Activated T-cell treated with anti-CD3 and anti-CD28 coated beads for 1 hour (primary cell): ENCODE measurements around the gene COMMD4.
"Not testable (repeated sequence)": the region's sequence is repeated elsewhere in the genome, so short reads cannot be mapped to it uniquely, and the experiment has no call there.

Experiments used
- DNase-seq: peaks from one replicate; pipeline ENCODE4 v3.0.0-alpha.2; 2020; ENCODE audit warnings: low read depth

The COMMD4 gene

DNA sequence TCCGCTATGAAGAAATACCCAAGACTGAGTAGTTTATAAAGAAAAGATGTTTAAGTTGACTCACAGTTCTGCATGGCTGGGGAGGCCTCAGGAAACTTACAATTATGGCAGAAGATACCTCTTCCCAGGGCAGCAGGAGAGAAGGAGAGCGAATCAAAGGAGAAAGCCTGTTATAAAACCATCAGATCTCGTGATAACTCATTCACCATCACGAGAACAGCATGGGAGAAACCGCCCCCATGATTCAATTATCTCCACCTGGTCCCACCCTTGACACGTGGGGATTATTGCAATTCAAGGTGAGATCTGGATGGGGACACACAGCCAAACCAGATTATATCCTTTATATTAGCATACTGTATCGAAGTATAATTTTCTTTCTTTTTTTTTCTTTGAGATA is 3.8 kb upstream of the COMMD4 start:
- not testable (repeated sequence) for DNase-seq

DNA sequence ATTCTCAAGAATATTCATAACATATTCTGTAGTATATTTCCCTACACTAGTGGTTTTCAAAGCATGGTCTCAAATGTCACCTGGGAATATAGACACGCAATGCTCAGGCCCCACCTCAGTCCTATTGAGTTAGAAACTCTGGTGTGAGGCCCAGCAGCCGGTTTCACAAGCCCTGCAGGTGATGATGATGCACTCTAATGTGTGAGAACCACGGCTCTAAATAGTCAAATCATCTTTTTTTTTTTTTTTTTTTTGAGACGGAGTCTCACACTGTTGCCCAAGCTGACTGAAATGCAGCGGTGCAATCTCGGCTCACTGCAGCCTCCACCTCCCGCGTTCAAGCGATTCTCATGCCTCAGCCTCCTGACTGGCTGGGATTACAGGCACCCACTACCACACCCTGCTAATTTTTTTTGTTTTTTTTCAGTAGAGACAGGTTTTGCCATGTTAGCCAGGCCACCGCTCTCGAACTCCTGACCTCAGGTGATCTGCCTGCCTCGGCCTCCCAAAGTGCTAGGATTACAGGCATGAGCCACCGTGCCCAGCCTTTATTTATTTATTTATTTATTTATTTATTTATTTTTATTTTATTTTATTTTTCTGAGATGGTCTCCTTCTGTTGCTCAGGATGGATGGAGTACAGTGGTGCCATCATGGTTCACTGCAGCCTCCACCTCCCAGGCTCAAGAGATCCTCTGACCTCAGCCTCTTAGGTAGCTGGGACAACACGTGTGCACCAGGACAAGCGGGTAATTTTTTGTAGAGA is 2.0 kb upstream of the COMMD4 start:
- not testable (repeated sequence) for DNase-seq

DNA sequence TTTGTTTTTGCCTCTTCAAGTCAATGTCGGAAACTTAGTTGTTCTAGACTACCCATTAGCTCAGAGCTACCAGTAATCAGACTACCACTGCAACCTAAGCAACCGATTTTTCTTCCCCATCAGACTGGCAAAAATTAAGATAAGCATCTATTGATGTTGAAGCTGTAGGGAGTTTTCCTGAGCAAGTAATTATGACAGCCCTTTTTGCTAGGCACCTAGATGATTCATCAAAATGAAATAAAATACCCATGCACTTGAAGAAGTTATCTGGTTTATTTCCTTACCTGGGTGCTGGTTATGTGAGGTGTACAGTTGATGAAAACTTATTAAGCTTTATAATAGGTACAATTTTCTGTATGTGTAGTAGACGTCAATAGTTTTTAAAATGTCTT is 554 bp upstream of the COMMD4 start:
- DNase-seq: no peak

DNA sequence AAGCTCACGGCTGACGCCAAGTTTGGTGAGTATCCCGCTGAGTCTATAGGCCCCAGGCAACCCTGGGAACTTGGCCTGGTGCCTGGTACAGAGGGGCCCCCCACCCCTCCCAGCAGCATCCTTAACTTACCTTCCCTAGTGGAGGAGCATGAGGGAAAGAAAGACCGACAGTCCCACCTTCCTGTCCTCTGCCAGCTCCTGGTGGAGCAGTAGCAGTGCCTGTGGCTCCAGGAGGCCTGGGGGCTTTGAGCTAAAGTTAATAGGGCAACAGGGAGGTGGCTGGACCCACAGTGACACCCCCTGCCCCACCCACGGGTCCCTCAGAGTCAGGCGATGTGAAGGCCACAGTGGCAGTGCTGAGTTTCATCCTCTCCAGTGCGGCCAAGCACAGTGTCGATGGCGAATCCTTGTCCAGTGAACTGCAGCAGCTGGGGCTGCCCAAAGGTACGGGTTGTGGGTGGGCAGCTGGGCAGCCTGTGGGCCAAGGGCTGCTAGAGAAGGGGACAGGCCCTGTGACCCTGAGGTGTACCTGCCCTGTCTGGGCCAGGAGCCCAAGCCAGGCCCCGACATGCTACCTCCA is 2.9 kb downstream of the COMMD4 start:
- no peak for DNase-seq

DNA sequence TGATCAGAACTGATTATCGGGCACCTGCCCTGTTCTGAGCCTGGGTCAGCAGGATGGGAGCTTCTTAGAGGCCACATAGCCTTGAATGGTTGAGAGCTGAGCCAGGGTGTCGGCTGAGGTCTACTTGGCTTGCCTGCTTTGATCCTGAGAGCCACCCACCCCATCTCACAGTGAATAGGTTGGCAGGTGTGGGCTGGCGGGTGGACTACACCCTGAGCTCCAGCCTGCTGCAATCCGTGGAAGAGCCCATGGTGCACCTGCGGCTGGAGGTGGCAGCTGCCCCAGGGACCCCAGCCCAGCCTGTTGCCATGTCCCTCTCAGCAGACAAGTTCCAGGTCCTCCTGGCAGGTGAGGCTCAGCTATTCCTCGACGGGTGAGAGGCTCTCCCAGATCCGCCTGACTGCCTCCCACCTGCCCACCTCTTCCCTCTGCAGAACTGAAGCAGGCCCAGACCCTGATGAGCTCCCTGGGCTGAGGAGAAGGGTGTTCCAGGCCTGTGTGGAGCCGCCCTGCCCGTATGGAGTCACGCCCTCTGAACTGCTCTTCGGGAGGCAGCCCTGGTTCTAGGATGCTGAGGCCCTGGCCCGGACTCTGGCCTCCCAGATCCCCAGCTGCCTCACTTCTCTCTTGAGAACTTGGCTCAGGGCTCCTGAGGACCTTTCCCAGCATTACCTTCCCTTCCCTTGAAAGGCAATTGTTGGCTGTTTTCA is 3.8 kb downstream of the COMMD4 start:
- DNase-seq: no peak

DNA sequence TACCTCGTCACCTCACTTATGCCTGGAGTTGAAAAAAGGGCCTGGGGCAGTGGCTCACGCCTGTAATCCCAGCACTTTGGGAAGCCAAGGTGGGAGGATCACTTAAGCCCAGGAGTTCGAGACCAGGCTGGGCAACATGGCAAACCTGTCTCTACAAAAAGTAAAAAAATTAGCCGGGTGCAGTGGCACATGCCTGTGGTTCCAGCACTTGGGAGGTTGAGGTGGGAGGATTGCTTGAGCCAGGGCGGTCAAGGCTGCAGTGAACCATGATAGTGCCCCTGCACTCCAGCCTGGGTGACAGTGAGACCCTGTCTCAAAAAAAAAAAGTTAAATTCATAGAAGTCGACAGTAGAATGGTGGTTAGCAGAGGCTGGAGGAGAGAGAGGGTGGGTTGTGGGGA is 6.4 kb downstream of the COMMD4 start:
- no peak for DNase-seq

DNA sequence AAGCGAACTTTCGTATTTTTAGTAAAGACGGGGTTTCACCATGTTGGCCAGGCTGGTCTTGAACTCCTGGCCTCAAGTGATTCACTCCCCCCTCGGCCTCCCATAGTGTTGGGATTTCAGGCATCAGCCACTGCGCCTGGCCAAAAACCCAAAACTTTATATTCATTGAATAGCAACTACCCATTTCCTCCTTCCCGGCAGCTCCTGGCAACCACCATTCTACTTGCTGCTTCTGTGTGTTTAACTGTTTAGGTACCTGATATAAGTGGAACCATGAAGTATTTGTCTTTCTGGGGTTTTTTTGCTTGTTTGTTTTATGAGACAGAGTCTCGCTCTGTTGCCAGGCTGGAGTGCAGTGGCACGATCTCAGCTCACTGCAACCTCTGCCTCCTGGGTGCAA is 8.1 kb downstream of the COMMD4 start:
- DNase-seq: not testable (repeated sequence)

DNA sequence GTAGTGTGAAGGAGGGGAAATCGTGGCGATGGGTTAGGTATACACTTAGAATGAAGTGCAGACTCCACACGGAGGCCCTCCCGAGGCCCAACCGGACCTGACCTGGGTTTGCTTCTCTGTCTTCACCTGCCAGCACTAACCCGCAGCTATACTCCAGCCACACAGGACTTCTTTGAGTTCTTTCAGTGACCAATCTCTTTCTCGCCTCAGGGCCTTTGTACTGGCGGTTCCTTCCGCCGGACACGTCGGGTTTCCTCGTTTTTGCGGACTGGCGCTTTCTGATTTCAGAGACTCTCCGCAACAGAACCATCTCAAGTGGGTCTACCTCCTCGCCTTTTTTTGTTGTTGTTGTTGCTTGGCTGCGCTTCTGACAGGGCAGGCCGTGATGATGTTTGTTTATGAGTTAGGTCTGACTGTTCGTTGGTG is 10.9 kb downstream of the COMMD4 start, which contains the start of gene NEIL1:
Gene NEIL1 (plus strand): TSS at position 244 of the 426 bp plus-strand sequence. CDS start 1,867 bp downstream, outside the sequence.
- no peak for DNase-seq

DNA sequence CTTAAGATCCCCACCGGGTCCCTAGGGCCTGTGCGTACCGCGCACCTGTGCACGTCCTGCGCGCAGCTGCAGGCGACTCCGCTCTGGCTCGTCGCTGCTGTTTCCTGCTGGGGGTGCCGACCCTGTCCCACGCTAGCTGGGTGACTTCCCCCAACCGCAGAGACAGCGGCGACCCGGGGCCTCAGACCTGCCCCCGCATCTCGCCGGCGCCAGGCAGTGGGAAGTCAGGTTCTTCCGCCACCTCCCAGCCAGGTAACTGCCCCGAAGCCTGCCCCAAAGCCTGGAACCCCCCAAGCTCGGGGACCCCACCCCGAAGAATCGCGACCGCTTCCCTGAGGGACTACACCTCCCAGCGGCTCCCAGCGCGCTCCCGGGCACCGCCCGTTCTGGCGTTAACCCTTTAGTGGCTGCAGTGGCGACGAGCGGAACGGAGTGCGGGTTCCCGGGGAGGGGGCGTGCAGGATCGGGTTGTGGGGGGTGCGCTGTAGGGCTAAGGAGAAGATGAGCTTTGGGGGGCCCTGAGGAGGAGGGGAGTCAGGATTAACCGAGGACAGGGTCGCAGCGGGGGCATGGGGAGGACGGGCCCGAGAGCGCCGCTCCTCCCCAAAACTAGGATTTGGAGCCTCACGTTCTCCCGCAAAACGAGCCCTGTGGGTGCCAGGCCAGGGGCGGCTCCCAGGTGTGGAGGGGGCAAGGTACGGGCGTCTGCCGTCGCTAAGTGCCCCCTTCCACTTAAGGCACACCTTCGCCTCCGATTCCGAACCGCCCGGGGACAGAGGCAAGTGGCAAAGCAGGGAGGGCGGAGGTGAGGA is 11.6 kb downstream of the COMMD4 start:
- DNase-seq: peak; percentile 37

DNA sequence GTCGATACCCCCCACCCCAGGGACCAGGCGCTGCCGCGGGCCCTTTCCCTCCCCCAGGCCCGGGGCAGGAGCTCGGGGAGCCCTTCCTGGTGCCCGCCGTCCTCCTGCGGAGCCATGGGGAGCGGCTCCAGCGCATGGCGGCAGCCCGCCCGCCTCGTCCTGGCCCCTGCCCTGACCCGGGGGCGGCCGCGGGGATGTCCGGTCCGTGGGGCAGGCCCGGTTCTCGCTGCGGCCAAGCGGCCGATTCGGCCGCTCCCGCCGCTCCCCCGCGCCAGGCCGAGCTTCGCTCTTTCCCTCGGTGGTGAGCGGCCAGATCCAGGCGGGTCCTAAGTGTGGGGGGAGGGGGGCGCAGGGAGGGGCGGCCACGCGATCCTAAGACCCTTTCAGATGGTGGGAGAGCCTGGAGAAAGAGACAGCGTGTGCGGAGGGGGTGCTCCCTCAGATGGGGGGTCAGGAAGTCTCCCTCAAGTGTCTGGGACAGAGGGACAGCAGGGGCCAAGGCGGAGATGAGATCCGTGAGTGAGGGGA is 12.2 kb downstream of the COMMD4 start:
- no peak for DNase-seq

DNA sequence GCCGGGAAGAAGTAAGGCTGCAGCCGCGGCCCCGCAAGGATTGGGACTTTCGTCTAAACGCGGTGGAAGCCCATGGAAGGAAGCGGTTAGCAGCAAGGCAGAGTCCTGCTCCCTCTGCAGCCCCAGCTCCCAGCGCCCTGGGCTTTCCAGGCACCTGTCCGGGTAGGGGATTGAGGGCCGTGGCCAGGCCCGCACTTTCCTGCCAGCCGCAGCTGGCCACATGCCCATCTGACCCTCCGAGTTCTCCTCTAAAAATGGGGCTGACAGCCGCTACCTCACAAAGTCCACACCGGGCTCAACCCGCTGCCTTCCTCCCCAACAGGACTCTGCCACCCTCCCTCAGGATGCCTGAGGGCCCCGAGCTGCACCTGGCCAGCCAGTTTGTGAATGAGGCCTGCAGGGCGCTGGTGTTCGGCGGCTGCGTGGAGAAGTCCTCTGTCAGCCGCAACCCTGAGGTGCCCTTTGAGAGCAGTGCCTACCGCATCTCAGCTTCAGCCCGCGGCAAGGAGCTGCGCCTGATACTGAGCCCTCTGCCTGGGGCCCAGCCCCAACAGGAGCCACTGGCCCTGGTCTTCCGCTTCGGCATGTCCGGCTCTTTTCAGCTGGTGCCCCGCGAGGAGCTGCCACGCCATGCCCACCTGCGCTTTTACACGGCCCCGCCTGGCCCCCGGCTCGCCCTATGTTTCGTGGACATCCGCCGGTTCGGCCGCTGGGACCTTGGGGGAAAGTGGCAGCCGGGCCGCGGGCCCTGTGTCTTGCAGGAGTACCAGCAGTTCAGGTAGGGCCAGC is 12.9 kb downstream of the COMMD4 start:
- no peak for DNase-seq

DNA sequence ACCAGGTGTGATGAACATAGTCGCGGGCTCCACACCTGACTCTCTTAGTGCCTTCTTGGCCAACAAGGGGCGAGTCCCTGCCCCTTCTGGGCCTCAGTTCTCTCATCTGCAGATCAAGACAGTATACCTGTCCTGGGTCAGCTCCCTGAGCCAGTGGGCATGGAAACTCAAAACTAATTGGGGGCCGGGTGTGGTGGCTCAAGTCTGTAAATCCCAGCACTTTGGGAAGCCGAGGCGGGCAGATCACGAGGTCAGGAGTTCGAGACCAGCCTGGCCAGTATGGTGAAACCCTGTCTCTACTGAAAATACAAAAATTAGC is 13.4 kb downstream of the COMMD4 start:
- not testable (repeated sequence) for DNase-seq

DNA sequence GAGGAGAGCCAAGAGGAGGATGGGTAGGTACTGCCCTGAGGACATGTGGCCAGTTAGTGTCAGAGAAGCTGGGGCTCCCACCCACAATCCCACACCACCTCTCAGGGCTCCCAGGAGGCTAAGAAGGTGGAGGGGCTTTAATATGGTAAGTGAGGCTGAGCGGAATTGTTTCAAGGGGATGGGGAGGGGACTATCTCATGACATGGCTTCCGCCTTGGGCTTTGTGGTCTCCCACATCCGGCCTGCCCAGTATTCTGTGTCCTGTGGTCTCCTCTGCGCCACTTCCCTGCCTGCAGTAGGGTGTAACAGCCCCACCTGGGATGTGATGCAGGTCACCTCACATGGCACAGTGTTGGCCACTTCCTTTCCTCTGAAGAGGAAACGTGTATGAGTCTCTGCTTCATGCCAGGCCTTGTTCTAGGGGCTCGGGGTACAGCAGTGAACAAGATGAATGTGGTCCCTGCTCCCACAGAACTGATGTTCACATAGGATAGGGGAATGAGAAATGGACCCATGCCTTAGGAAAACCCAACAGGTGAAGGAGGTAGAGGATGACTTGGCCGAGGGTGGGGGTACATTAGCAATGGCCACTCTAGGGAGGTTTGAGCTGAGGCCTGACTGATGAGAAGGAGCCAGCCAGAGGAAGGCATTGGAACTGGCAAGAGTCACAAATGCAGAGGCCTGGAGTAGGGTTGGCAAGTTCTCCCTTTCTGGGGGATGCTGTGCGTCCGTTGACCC is 14.2 kb downstream of the COMMD4 start:
- peak; percentile 37 for DNase-seq

DNA sequence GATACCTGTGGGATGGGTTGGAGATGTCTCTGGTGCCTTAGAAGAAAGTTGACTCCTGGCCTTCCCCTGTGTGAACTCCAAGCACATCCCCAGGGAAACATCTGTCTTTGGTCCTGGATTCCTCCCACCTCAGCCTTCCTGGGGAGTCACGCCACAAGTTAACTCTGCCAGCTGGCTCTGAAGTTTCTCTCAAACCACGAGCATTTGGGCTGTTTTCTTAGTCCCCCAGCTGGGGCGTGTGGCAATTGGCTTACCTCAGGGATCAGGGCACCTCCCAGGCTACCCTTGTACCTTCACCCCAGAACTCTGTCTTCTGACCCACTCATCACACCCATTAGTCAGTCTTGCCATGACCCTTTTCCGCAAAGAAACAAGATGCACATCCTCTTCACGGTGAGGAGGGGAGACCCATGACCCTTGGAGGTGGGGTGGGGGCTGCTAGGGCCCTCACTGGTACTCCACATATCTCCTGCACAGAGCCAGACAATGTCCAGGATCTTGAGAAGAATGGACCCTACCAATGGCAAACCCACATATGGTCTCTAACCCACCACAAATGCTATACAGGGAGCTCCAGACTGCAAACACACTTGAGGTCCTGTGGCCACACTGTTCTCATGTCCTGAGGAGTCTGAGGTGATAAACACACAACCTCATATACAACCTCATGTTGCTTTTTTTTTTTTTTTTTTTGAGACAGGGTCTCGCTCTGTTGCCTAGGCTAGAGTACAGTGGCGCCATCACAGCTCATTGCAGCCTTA is 14.9 kb downstream of the COMMD4 start:
- DNase-seq: no peak

DNA sequence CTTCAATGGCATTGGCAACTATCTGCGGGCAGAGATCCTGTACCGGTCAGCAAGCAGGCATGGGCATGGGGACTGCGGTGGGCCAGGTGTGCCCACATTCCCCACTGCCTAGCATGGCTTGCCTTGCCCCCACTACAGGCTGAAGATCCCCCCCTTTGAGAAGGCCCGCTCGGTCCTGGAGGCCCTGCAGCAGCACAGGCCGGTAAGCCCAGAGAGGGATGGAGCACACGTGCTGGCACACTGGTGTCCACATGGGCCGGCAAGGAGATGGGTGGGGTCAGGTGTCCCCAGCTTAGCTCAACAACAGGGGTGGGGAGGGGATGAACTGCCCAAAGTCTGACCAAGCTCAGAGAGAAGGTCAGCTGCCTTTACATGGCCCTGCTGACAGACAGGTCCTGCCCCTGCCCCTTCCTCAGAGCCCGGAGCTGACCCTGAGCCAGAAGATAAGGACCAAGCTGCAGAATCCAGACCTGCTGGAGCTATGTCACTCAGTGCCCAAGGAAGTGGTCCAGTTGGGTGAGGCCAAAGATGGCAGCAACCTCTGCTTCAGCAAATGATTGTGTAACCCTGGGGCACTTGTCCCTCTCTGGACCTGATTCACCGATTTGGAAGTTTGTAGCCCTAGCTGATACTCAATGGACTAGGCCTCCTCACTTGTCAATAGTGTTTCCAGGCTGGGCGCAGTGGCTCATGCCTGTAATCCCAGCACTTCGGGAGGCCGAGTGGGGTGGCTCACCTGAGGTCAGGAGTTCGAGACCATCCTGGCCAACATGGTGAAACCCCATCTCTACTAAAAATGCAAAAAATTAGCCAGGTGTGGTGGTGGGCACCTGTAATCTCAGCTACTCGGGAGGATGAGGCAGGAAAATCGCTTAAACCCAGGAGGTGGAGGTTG is 16.6 kb downstream of the COMMD4 start:
- no peak for DNase-seq

DNA sequence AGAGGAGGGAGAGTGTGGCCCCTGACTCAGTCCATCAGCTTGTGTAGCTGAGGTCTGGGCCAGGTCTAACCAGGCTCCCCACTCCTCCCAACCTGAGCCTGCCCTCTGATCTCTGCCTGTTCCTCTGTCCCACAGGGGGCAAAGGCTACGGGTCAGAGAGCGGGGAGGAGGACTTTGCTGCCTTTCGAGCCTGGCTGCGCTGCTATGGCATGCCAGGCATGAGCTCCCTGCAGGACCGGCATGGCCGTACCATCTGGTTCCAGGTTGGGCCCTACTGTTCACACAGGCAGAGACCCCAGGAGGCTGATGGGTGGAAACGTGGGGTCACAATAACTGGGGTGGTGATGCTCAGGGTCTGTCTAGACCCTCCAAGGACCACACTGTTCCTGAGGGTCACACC is 17.7 kb downstream of the COMMD4 start:
- DNase-seq: no peak

DNA sequence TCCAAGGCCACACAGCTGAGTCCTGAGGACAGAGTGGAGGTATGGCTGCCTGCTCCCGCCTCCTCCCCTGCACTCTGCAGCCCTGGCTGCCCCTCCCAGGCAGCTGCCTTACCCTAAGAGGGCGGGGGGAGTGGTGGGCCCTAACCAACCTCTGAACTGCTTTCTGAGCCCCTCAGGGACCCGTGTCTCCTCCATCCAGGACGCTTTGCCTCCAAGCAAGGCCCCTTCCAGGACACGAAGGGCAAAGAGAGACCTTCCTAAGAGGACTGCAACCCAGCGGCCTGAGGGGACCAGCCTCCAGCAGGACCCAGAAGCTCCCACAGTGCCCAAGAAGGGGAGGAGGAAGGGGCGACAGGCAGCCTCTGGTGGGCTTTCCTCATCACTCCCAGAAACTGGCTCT is 18.6 kb downstream of the COMMD4 start:
- no peak for DNase-seq

DNA sequence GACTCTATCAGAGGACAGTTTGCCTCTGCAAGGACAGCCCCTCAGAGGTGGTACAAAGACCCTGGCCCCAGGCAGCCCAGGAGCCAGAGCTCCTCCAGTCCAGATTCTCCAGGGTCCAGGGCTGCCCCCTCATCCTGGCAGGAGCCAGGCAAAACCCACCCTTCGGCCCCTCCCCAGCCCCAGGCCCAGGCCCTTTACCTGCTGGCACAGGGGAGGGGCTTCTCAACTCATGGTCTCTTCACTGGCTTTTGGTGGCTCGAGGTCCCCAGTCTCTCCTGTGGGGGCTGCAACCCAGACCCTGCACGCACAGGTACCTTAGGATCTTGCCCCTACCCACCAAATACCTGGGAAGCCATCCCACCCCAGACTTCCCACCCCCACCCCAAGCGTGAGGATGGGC is 19.5 kb downstream of the COMMD4 start:
- no peak for DNase-seq

DNA sequence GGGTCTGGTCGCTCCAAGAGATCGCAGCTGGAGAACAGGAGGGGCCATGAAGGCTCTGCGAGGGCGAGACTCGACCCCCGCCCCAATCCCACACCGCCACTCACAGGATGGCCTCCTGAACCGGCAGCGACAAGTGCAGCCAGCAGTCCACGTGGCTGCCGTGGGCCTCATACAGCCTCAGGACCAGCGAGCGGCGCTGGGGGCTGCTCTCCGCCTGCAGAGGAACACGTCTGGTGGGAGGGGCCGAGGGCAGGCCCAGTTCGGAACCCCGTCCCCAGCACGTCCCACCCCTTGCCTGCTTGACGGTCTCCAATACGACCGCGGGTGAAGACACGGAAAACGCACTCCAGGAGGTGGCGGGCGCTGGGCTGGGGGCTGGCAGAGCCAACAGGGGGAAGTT is 20.1 kb downstream of the COMMD4 start:
- DNase-seq: no peak
